B cell (primary cell): ENCODE measurements around the gene RNASE4. TPM values are rescaled to one million over a fixed set of nuclear protein-coding genes. Genes with fewer than 3 reads are reported as not detected.

ENCODE experiments used
- ATAC-seq: fragments of 200-7000 bp; cut with Tn5 transposase; one replicate; pipeline ENCODE4 v1.10.0; 2021; ENCODE audit warnings: low read depth, mild to moderate bottlenecking, moderate number of reproducible peaks, moderate library complexity
- CTCF ChIA-PET: fragments of 350-600 bp; sonication (Branson Sonifier 250); formaldehyde crosslinking; loops from one replicate; lab custom pipeline; 2021; ENCODE audit warnings: antibody characterized with exemption, inconsistent platforms; lab: Charles Lee
- POLR2A ChIA-PET: fragments of 350-600 bp; sonication (Branson Sonifier 250); formaldehyde crosslinking; loops from one replicate; lab custom pipeline; 2021; ENCODE audit warnings: antibody characterized with exemption; lab: Charles Lee
- DNase-seq: peaks from one replicate; pipeline ENCODE4 v3.0.0; 2013
- H2AFZ ChIP-seq: 2 replicates; pipeline ENCODE4 v1.6.1; 2012; ENCODE audit warnings: mild to moderate bottlenecking, low read depth, low read length; ENCODE audit not compliant: insufficient read depth, poor library complexity, severe bottlenecking
- H3K27ac ChIP-seq, 2 donors: 1 replicate in 1 of 2; 2 replicates in 1 of 2; pipeline ENCODE4 v1.5.1; 2012 to 2013; ENCODE audit warnings: low read length in 2 of 2, mild to moderate bottlenecking in 2 of 2, moderate library complexity in 1 of 2
- H3K27me3 ChIP-seq, 4 experiments: fragments of 200-600 bp in 1 of 4; sonication (generic) in 1 of 4; replicated peaks in 1 of 4; 1 replicate in 2 of 4; 2 replicates in 2 of 4; pipeline versions ENCODE4 v1.6.1 to v1.7.0; 2013 to 2016; ENCODE audit warnings: low read length in 3 of 4, mild to moderate bottlenecking in 2 of 4, mixed read lengths in 1 of 4, moderate library complexity in 1 of 4; ENCODE audit not compliant: insufficient read depth in 4 of 4, control insufficient read depth in 3 of 4; ENCODE audit errors: control extremely low read depth in 1 of 4
- H3K36me3 ChIP-seq, 2 experiments: replicated peaks in 1 of 2; 1 replicate in 1 of 2; 2 replicates in 1 of 2; pipeline versions ENCODE4 v1.6.1 to v1.7.1; 2013; ENCODE audit warnings: low read length in 1 of 2; ENCODE audit not compliant: insufficient read depth in 2 of 2, control insufficient read depth in 1 of 2; ENCODE audit errors: control extremely low read depth in 1 of 2, extremely low read depth in 1 of 2
- H3K4me1 ChIP-seq, 2 donors: fragments of 200-600 bp in 1 of 2; sonication (generic) in 1 of 2; 1 replicate in 1 of 2; 2 replicates in 1 of 2; pipeline versions ENCODE4 v1.5.1 to v1.6.1; 2013 to 2017; ENCODE audit warnings: low read length in 2 of 2; ENCODE audit not compliant: control insufficient read depth in 2 of 2, insufficient read depth in 2 of 2
- H3K4me2 ChIP-seq: replicated peaks from 2 replicates; pipeline ENCODE3; 2012; ENCODE audit warnings: mild to moderate bottlenecking, low read depth, low read length; ENCODE audit not compliant: poor library complexity, severe bottlenecking
- H3K4me3 ChIP-seq, 5 experiments: fragments of 200-600 bp in 1 of 5; sonication (generic) in 1 of 5; 1 replicate in 3 of 5; 2 replicates in 2 of 5; pipeline versions ENCODE4 v1.5.1 to v1.7.0; 2011 to 2016; ENCODE audit warnings: low read length in 4 of 5, mild to moderate bottlenecking in 4 of 5, low read depth in 2 of 5, control low read depth in 1 of 5, moderate library complexity in 1 of 5; ENCODE audit not compliant: insufficient read depth in 1 of 5; ENCODE audit errors: control extremely low read depth in 1 of 5, extremely low read depth in 1 of 5
- H3K79me2 ChIP-seq: fragments of 200-600 bp; sonication (generic); one replicate; pipeline ENCODE4 v1.6.0; 2016; ENCODE audit warnings: low read length; ENCODE audit not compliant: control insufficient read depth, insufficient read depth
- H3K9ac ChIP-seq: fragments of 200-600 bp; sonication (generic); 2 replicates; pipeline ENCODE4 v1.6.1; 2017; ENCODE audit warnings: mild to moderate bottlenecking, low read length, moderate library complexity
- H3K9me3 ChIP-seq, 3 donors: one replicate each; pipeline versions ENCODE4 v1.6.1 to v1.7.1; 2013; ENCODE audit warnings: low read length in 2 of 3; ENCODE audit not compliant: control insufficient read depth in 2 of 3, insufficient read depth in 1 of 3; ENCODE audit errors: control extremely low read depth in 1 of 3
- H4K20me1 ChIP-seq: 2 replicates; pipeline ENCODE4 v1.6.0; 2012; ENCODE audit warnings: mild to moderate bottlenecking, low read length; ENCODE audit not compliant: insufficient read depth, control insufficient read depth, poor library complexity, severe bottlenecking
- H3K27ac Mint-ChIP-seq: one replicate; pipeline ENCODE4 v1.8.0; 2021; ENCODE audit warnings: mixed read lengths
- H3K27me3 Mint-ChIP-seq: one replicate; pipeline ENCODE4 v1.8.0; 2021; ENCODE audit warnings: mixed read lengths
- H3K4me1 Mint-ChIP-seq: one replicate; pipeline ENCODE4 v1.8.0; 2021; ENCODE audit warnings: mixed read lengths
- H3K4me3 Mint-ChIP-seq: one replicate; pipeline ENCODE4 v1.8.0; 2021; ENCODE audit warnings: mixed read lengths
- H3K9me3 Mint-ChIP-seq: one replicate; pipeline ENCODE4 v1.8.0; 2022; ENCODE audit warnings: mixed read lengths; ENCODE audit not compliant: insufficient read depth
- EZH2 ChIP-seq: IDR thresholded peaks from 2 replicates; pipeline ENCODE4 v1.6.1; 2012; ENCODE audit warnings: borderline replicate concordance, low read depth, mild to moderate bottlenecking, moderate library complexity, low read length; ENCODE audit not compliant: insufficient read depth, poor library complexity, severe bottlenecking
- WGBS: methylation state at CpG from one replicate; pipeline ENCODE4 v1.1.5; 2013; ENCODE audit warnings: missing lambda C conversion rate; ENCODE audit not compliant: insufficient coverage; 5-methylcytosine and 5-hydroxymethylcytosine counted together
- intact Hi-C: fragments of 100-400 bp; cut with micrococcal nuclease; formaldehyde crosslinking; loops from one replicate; pipeline ENCODE4 v1.10.0; 2022
- polyA plus RNA-seq: library from polyadenylated mRNA; depleted of rRNA; stranded (reverse); fragments of >200 nt; gene quantifications from 2 replicates; pipeline ENCODE4 v1.2.3, GENCODE V29; 2012
- total RNA-seq, 2 donors: library from RNA; stranded (reverse); fragments of 120-200 nt in 1 of 2; gene quantifications; 1 replicate in 1 of 2; 2 replicates in 1 of 2; pipeline versions ENCODE4 v1.2.3 to v1.2.4, GENCODE V29; 2013 to 2022
- TF ChIP-seq, protein P1 (sequence below): fragments of 200-600 bp; IDR thresholded peaks from one replicate; pipeline ENCODE4 v1.8.0; 2022; ENCODE audit warnings: antibody characterized with exemption, mild to moderate bottlenecking

RNASE4 gene
- total and polyA plus RNA-seq, 2 donors (not counting 1 experiment from before 2014, with no cell fraction given): 1.8 TPM

DNA sequence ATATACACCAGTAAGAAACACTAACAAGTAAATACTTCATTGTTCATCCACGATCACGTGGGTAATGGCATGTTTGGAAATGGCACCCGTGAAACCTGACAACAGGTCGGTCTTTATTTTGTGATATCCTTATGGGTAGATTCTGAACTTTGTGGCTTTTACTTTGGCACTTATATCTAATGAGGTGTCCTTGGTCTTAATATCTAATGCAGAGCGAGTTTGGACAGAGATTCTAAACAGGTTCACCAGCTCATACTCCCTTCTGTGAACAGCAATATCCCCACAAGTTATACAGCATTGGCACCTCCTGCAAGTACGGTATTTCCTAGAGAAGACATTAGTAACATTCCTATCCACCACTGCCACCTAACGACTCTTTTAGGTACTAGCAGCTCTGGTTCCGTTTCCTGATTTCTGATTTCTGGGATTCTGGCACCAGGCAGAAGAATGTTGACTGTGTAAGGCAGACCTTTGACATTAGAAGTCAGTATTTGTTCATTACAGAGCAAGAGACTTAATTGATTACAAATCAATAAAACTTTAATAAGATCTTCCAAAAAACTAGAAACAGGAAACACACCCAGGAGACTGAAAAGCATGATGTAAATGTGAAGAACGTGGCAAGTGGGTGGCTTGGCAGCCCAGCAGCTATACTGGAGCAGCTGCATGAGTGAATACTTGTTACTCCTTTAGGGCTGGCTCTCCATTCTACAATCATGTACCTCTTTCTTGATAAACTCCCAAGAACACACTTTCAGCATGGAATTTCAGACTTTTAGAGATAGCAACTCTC is 6.7 kb downstream of the RNASE4 start:
- Mint-ChIP-seq H3K4me3 (no peak overlapping the region), H3K4me1 (peaks cover 5% of the 10 kb centered on the region), H3K27ac (no peak overlapping the region), H3K9me3 (no peaks in the 10 kb centered on the region), H3K27me3 (no peaks in the 10 kb centered on the region)
- peaks cover 0 to 3% of the 10 kb centered on the region in 2 donors for H3K4me1 ChIP-seq
- no peak overlapping the region for H3K4me3 ChIP-seq
- H3K36me3 ChIP-seq: no peaks in the 10 kb centered on the region
- intact Hi-C loops: loop anchor here (1.0 kb wide), 5 partner anchors 8 to 364 kb away; no protein-coding TSS in a partner anchor
- H3K27ac ChIP-seq: no peak overlapping the region
- no peak for TF ChIP-seq EZH2
- TF ChIP-seq, protein P1, sequence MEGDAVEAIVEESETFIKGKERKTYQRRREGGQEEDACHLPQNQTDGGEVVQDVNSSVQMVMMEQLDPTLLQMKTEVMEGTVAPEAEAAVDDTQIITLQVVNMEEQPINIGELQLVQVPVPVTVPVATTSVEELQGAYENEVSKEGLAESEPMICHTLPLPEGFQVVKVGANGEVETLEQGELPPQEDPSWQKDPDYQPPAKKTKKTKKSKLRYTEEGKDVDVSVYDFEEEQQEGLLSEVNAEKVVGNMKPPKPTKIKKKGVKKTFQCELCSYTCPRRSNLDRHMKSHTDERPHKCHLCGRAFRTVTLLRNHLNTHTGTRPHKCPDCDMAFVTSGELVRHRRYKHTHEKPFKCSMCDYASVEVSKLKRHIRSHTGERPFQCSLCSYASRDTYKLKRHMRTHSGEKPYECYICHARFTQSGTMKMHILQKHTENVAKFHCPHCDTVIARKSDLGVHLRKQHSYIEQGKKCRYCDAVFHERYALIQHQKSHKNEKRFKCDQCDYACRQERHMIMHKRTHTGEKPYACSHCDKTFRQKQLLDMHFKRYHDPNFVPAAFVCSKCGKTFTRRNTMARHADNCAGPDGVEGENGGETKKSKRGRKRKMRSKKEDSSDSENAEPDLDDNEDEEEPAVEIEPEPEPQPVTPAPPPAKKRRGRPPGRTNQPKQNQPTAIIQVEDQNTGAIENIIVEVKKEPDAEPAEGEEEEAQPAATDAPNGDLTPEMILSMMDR: peak; percentile 99
- H3K79me2 ChIP-seq: no peaks in the 10 kb centered on the region
- H4K20me1 ChIP-seq: no peaks in the 10 kb centered on the region
- no peak overlapping the region for H3K9ac ChIP-seq
- POLR2A ChIA-PET: interaction anchor here (0.9 to 1.4 kb wide), 4 partner anchors 10 to 348 kb away, joined by 4 to 5 read pairs (median 4); partner anchors contain the start of gene PARP2
- CTCF ChIA-PET: interaction anchor here (0.7 to 20.0 kb wide), 42 partner anchors 9 to 364 kb away, joined by 3 to 445 read pairs (median 6); partner anchors contain the start of genes PARP2, PIP4P1, RNASE6 and TEP1
- no peaks in the 10 kb centered on the region for H3K27me3 ChIP-seq
- H3K4me2 ChIP-seq: peak overlapping the region; percentile 3
- peak; percentile 83 for DNase-seq
- no peaks in the 10 kb centered on the region for H3K9me3 ChIP-seq
- no peak overlapping the region for H2AFZ ChIP-seq
- WGBS: 100% methylated on average over 1 of the region's 9 CpGs
- ATAC-seq: peak; percentile 97
